RKO (cell line): ENCODE measurements around the gene PGAP3.
A peak's percentile ranks its signal among the peaks of the same experiment; 100 is the strongest.

ENCODE experiments used
- DNase-seq: peaks from one replicate; pipeline ENCODE4 v3.0.0-alpha.2; 2016; ENCODE audit warnings: low spot score

The PGAP3 gene

GRCh38 chr17:39697961-39698360 lies 10.1 kb upstream of the PGAP3 start:
- no peak for DNase-seq

GRCh38 chr17:39696731-39697130 lies 8.9 kb upstream of the PGAP3 start:
- DNase-seq: no peak

- no peak for DNase-seq
These were observed 7.2 kb upstream of the PGAP3 start for GRCh38 chr17:39695089-39695474.

GRCh38 chr17:39694593-39694992 lies 6.7 kb upstream of the PGAP3 start:
- DNase-seq: no peak

- DNase-seq: peak; percentile 47
These were observed 1.1 kb upstream of the PGAP3 start for GRCh38 chr17:39688945-39689344.

GRCh38 chr17:39688475-39688835 lies 598 bp upstream of the PGAP3 start:
- DNase-seq: peak; percentile 56

- no peak for DNase-seq
These were observed 734 bp downstream of the PGAP3 start for GRCh38 chr17:39687101-39687545.

- DNase-seq: no peak
These were observed 3.3 kb downstream of the PGAP3 start for GRCh38 chr17:39684369-39685192.

GRCh38 chr17:39683295-39683939 lies 4.4 kb downstream of the PGAP3 start:
- DNase-seq: no peak

- no peak for DNase-seq
These were observed 8.2 kb downstream of the PGAP3 start for GRCh38 chr17:39679521-39680192.

- no peak for DNase-seq
These were observed 9.3 kb downstream of the PGAP3 start for GRCh38 chr17:39678340-39679116.

- no peak for DNase-seq
These were observed 10.1 kb downstream of the PGAP3 start for GRCh38 chr17:39677542-39678339.

GRCh38 chr17:39677072-39677471 lies 10.8 kb downstream of the PGAP3 start:
- no peak for DNase-seq

- DNase-seq: no peak
These were observed 11.5 kb downstream of the PGAP3 start for GRCh38 chr17:39676198-39676819.

- DNase-seq: no peak
These were observed 12.3 kb downstream of the PGAP3 start for GRCh38 chr17:39675390-39676082.

GRCh38 chr17:39674702-39675389 lies 13.0 kb downstream of the PGAP3 start:
- DNase-seq: no peak

- DNase-seq: no peak
These were observed 13.7 kb downstream of the PGAP3 start for GRCh38 chr17:39674179-39674578.

GRCh38 chr17:39673335-39674081 lies 14.3 kb downstream of the PGAP3 start:
- DNase-seq: no peak
